SJCRH30 (cell line): ENCODE results near the gene NDC1. TPM values are rescaled to one million over a fixed set of nuclear protein-coding genes. Genes with fewer than 3 reads are reported as not detected.
"Not testable (repeated sequence)": the region's sequence is repeated elsewhere in the genome, so short reads cannot be mapped to it uniquely, and the experiment has no call there.

Source experiments
- DNase-seq, 2 experiments: peaks; one replicate each; pipeline ENCODE4 v3.0.0-alpha.2; 2015 to 2020
- H3K27ac ChIP-seq: fragments of 250-450 bp; sonication (Bioruptor Pico); 2 replicates; pipeline ENCODE4 v1.5.1; 2020; ENCODE audit warnings: mild to moderate bottlenecking, moderate library complexity
- H3K27me3 ChIP-seq: fragments of 250-450 bp; sonication (Bioruptor Pico); 2 replicates; pipeline ENCODE4 v1.5.1; 2020; ENCODE audit warnings: mild to moderate bottlenecking, moderate library complexity
- H3K36me3 ChIP-seq: fragments of 250-450 bp; sonication (Bioruptor Pico); 2 replicates; pipeline ENCODE4 v1.5.1; 2020; ENCODE audit warnings: mild to moderate bottlenecking, moderate library complexity
- H3K4me1 ChIP-seq: fragments of 250-450 bp; sonication (Bioruptor Pico); 2 replicates; pipeline ENCODE4 v1.5.1; 2020; ENCODE audit warnings: mild to moderate bottlenecking, moderate library complexity
- H3K4me3 ChIP-seq: fragments of 250-450 bp; sonication (Bioruptor Pico); 2 replicates; pipeline ENCODE4 v1.5.1; 2020; ENCODE audit warnings: mild to moderate bottlenecking, moderate library complexity
- H3K9me3 ChIP-seq: fragments of 250-450 bp; sonication (Bioruptor Pico); replicated peaks from 2 replicates; pipeline ENCODE4 v1.5.1; 2020; ENCODE audit warnings: mild to moderate bottlenecking, moderate library complexity
- total RNA-seq: library from RNA; depleted of rRNA; stranded (reverse); fragments of >200 nt; shearing (Covaris generic); gene quantifications from 2 replicates; pipeline ENCODE4 v1.2.3, GENCODE V29; 2014; rRNA removed

NDC1 gene
- total RNA-seq, result 96.4 and 107 TPM in 2 replicates

GRCh38 chr1:53837924-53838653 lies at the start of gene NDC1:
Gene NDC1 (minus strand): TSS chr1:53838296. CDS start chr1:53838261, 35 bp downstream.
- H3K4me1 ChIP-seq, result 0 out of 2 replicates have a peak, but pooled peaks cover 4% of the 10 kb centered on the region
- H3K36me3 ChIP-seq, result peaks cover 2% of the 10 kb centered on the region; the same call in 1 of the 2 replicates
- peaks cover 6% of the 10 kb centered on the region for H3K9me3 ChIP-seq
- peak within 1 kb of the TSS; percentile 68 for H3K4me3 ChIP-seq
- peak; percentile 95 to 98 for DNase-seq
- no peaks in the 10 kb centered on the region for H3K27me3 ChIP-seq
- peak within 1 kb of the TSS; percentile 84 for H3K27ac ChIP-seq

DNA sequence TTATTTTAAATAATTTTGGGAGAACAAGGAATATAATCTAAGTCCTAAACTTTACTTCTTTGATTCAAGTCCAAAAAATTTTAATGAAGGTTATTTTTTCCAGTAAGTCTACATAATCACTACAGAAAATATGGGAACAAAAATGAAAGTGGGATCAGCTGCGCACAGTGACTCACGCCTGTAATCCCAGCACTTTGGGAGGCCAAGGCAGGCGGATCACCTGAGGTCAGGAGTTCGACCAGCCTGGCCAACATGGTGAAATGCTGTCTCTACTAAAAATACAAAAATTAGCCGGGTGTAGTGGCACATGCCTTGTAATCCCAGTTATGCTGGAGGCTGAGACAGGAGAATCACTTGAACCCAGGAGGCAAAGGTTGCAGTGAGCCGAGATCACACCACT lies 45.5 kb upstream of the NDC1 start:
- not testable (repeated sequence) for H3K4me3 ChIP-seq, H3K4me1 ChIP-seq

GRCh38 chr1:53881853-53882252 lies 43.8 kb upstream of the NDC1 start:
- H3K36me3 ChIP-seq, H3K27ac ChIP-seq, H3K4me1 ChIP-seq, DNase-seq, H3K27me3 ChIP-seq, H3K9me3 ChIP-seq, H3K4me3 ChIP-seq: not testable (repeated sequence)

More for the DNA sequence above, 45.5 kb upstream of the NDC1 start:
- H3K9me3 ChIP-seq, DNase-seq, H3K27ac ChIP-seq, H3K36me3 ChIP-seq, H3K27me3 ChIP-seq: not testable (repeated sequence)

GRCh38 chr1:53878492-53879105 lies 40.5 kb upstream of the NDC1 start:
- no peak overlapping the region for H3K4me3 ChIP-seq
- no peak overlapping the region for H3K27ac ChIP-seq
- H3K9me3 ChIP-seq, result no peaks in the 10 kb centered on the region
- no peaks in the 10 kb centered on the region for H3K27me3 ChIP-seq
- H3K36me3 ChIP-seq, result no peaks in the 10 kb centered on the region
- DNase-seq, result peak in 1 of 2 experiments; percentile 51
- H3K4me1 ChIP-seq, result no peaks in the 10 kb centered on the region

- not testable (repeated sequence) for H3K4me3 ChIP-seq, H3K36me3 ChIP-seq
Observed at GRCh38 chr1:53875150-53875549, 37.1 kb upstream of the NDC1 start.

DNA sequence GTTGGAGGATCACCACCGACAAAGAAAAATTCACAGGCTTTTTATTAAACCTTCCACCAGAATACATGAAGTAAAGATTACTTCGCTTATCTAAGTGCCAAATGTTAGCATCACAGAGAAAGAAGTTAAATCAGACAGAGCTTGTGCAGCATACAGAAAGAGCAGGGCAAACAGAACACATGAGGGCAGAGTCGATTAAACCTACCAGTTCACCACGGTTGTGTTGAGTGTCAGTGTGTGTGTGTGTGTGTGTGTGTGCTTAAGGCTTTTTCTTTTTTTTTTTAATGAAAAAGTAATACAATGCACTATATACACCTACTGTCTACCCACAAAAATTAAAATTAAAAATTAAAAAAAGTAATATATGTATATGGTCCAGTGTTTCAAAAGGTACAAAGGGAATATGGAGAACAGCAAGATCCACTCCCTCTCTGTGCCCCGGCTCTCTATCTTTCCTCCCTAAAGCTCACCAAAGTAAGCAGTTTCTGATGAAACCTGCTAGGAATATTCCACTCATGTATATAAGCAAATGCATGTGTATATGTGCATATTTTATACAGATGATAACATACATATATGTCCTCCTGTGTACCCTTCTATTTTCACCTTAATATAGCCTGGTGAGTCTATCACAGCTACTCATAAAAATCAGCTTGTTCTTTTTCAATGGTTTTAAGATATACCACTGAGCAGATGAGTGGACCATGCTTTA lies 33.8 kb upstream of the NDC1 start:
- H3K4me1 ChIP-seq, result no peaks in the 10 kb centered on the region
- H3K27me3 ChIP-seq, result no peaks in the 10 kb centered on the region
- H3K9me3 ChIP-seq, result no peaks in the 10 kb centered on the region

More at GRCh38 chr1:53875150-53875549, 37.1 kb upstream of the NDC1 start:
- H3K27me3 ChIP-seq, DNase-seq, H3K9me3 ChIP-seq, H3K4me1 ChIP-seq, H3K27ac ChIP-seq: not testable (repeated sequence)

GRCh38 chr1:53871221-53871620 lies 33.1 kb upstream of the NDC1 start:
- Histone ChIP-seq H3K27me3 (no peaks in the 10 kb centered on the region), H3K4me3 (no peak overlapping the region), H3K9me3 (no peaks in the 10 kb centered on the region), H3K4me1 (no peaks in the 10 kb centered on the region), H3K27ac (no peak overlapping the region), H3K36me3 (peaks cover 4% of the 10 kb centered on the region; the same call in 1 of the 2 replicates)
- DNase-seq, result no peak

More for the DNA sequence above, 33.8 kb upstream of the NDC1 start:
- Histone ChIP-seq H3K27ac (no peak overlapping the region), H3K4me3 (no peak overlapping the region), H3K36me3 (peaks cover 4% of the 10 kb centered on the region; the same call in 1 of the 2 replicates)
- no peak for DNase-seq

GRCh38 chr1:53869454-53870117 lies 31.5 kb upstream of the NDC1 start:
- Histone ChIP-seq H3K4me3 (no peak overlapping the region), H3K4me1 (no peaks in the 10 kb centered on the region), H3K9me3 (no peaks in the 10 kb centered on the region), H3K27ac (no peak overlapping the region), H3K27me3 (no peaks in the 10 kb centered on the region), H3K36me3 (peaks cover 4% of the 10 kb centered on the region; the same call in 1 of the 2 replicates)
- DNase-seq, result no peak

- Histone ChIP-seq H3K27ac (no peak overlapping the region), H3K9me3 (no peaks in the 10 kb centered on the region), H3K36me3 (peaks cover 4% of the 10 kb centered on the region; the same call in 1 of the 2 replicates), H3K27me3 (no peaks in the 10 kb centered on the region), H3K4me3 (no peak overlapping the region), H3K4me1 (no peaks in the 10 kb centered on the region)
- no peak for DNase-seq
Observed at GRCh38 chr1:53868565-53868964, 30.5 kb upstream of the NDC1 start.

- Histone ChIP-seq H3K27ac (no peak overlapping the region), H3K4me3 (no peak overlapping the region), H3K27me3 (no peaks in the 10 kb centered on the region), H3K9me3 (no peaks in the 10 kb centered on the region), H3K4me1 (no peaks in the 10 kb centered on the region), H3K36me3 (no peaks in the 10 kb centered on the region; the same call in 1 of the 2 replicates)
- no peak for DNase-seq
Observed at GRCh38 chr1:53862507-53862906, 24.4 kb upstream of the NDC1 start.

- H3K9me3 ChIP-seq, result no peaks in the 10 kb centered on the region
- H3K4me1 ChIP-seq, result no peaks in the 10 kb centered on the region
Observed at GRCh38 chr1:53860967-53861411, 22.9 kb upstream of the NDC1 start.

GRCh38 chr1:53851571-53852285 lies 13.6 kb upstream of the NDC1 start:
- peak overlapping the region; percentile 49 for H3K27ac ChIP-seq
- no peaks in the 10 kb centered on the region for H3K27me3 ChIP-seq
- H3K4me3 ChIP-seq, result peak overlapping the region; percentile 15; the same call in 1 of the 2 replicates
- no peaks in the 10 kb centered on the region for H3K36me3 ChIP-seq
- no peaks in the 10 kb centered on the region; the same call in 1 of the 2 replicates for H3K9me3 ChIP-seq
- peaks cover 20% of the 10 kb centered on the region for H3K4me1 ChIP-seq
- peak; percentile 46 to 75 for DNase-seq

More at GRCh38 chr1:53860967-53861411, 22.9 kb upstream of the NDC1 start:
- Histone ChIP-seq H3K36me3 (no peaks in the 10 kb centered on the region; the same call in 1 of the 2 replicates), H3K4me3 (no peak overlapping the region), H3K27me3 (no peaks in the 10 kb centered on the region), H3K27ac (no peak overlapping the region)
- peak; percentile 49 to 84 for DNase-seq

- Histone ChIP-seq H3K9me3 (no peaks in the 10 kb centered on the region; the same call in 1 of the 2 replicates), H3K36me3 (no peaks in the 10 kb centered on the region), H3K4me1 (peaks cover 20% of the 10 kb centered on the region), H3K4me3 (no peak overlapping the region), H3K27me3 (no peaks in the 10 kb centered on the region), H3K27ac (no peak overlapping the region)
- DNase-seq, result peak; percentile 66 to 83
Observed at GRCh38 chr1:53850082-53850673, 12.1 kb upstream of the NDC1 start.
